ENCODE results near the gene PKD1L1.

The PKD1L1 gene

GRCh38 chr7:47897831-47898230 lies 50.4 kb downstream of the PKD1L1 start:
- no peak for DNase-seq (ENCODE audit: low spot score)

- DNase-seq (ENCODE audit: low spot score), result no peak
Measured at GRCh38 chr7:47896809-47897423, 51.4 kb downstream of the PKD1L1 start.

GRCh38 chr7:47895026-47895425 lies 53.2 kb downstream of the PKD1L1 start:
- DNase-seq (ENCODE audit: low spot score), result no peak

GRCh38 chr7:47893721-47894365 lies 54.4 kb downstream of the PKD1L1 start:
- DNase-seq (ENCODE audit: low spot score), result no peak

- no peak for DNase-seq (ENCODE audit: low spot score)
Measured at GRCh38 chr7:47893238-47893637, 55.0 kb downstream of the PKD1L1 start.

GRCh38 chr7:47890606-47891005 lies 57.7 kb downstream of the PKD1L1 start:
- DNase-seq (ENCODE audit: low spot score), result no peak

GRCh38 chr7:47890125-47890524 lies 58.1 kb downstream of the PKD1L1 start:
- no peak for DNase-seq (ENCODE audit: low spot score)

- DNase-seq (ENCODE audit: low spot score), result no peak
Measured at GRCh38 chr7:47889723-47890122, 58.5 kb downstream of the PKD1L1 start.

- DNase-seq (ENCODE audit: low spot score), result no peak
Measured at GRCh38 chr7:47888371-47889265, 59.6 kb downstream of the PKD1L1 start.

GRCh38 chr7:47887016-47887640 lies 61.1 kb downstream of the PKD1L1 start:
- DNase-seq (ENCODE audit: low spot score), result no peak

- no peak for DNase-seq (ENCODE audit: low spot score)
Measured at GRCh38 chr7:47885987-47886811, 62.1 kb downstream of the PKD1L1 start.

- DNase-seq (ENCODE audit: low spot score), result no peak
Measured at GRCh38 chr7:47885309-47885986, 62.8 kb downstream of the PKD1L1 start.

- no peak for DNase-seq (ENCODE audit: low spot score)
Measured at GRCh38 chr7:47884675-47885074, 63.6 kb downstream of the PKD1L1 start.

GRCh38 chr7:47882635-47883034 lies 65.6 kb downstream of the PKD1L1 start:
- DNase-seq (ENCODE audit: low spot score), result no peak

- DNase-seq (ENCODE audit: low spot score), result no peak
Measured at GRCh38 chr7:47881256-47881655, 67.0 kb downstream of the PKD1L1 start.

GRCh38 chr7:47878662-47879061 lies 69.6 kb downstream of the PKD1L1 start:
- DNase-seq (ENCODE audit: low spot score), result no peak

- no peak for DNase-seq (ENCODE audit: low spot score)
Measured at GRCh38 chr7:47877336-47877735, 70.9 kb downstream of the PKD1L1 start.

- DNase-seq (ENCODE audit: low spot score), result no peak
Measured at GRCh38 chr7:47875998-47876744, 72.1 kb downstream of the PKD1L1 start.

GRCh38 chr7:47875406-47875805 lies 72.9 kb downstream of the PKD1L1 start:
- no peak for DNase-seq (ENCODE audit: low spot score)

GRCh38 chr7:47873762-47874161 lies 74.5 kb downstream of the PKD1L1 start:
- no peak for DNase-seq (ENCODE audit: low spot score)

All from RKO (cell line).